ENCODE measurements around the gene PRSS58.

Gene PRSS58

DNA sequence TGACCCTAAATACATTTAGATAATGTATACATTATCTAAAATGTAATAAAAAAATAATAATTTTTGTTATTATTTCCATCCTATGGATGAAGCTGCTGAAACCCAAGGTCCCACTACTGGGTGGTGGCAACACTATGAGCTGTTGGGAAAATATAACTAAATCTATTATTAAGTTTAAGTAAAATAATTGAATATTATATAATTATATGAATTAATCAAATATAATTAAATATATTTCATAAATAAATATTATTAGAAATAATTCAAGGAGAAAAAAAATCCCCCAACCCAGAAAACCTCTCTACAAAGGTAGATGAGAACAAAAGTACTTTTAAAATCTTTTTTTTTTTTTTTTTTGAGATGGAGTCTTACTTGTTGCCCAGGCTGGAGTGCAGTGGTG lies 7.9 kb downstream of the PRSS58 start:
- H3K4me3 Mint-ChIP-seq, result no peak overlapping the region
- H3K4me1 Mint-ChIP-seq (ENCODE audit: low read depth), result no peaks in the 10 kb centered on the region
- no peak overlapping the region for H3K27ac Mint-ChIP-seq
- no peaks in the 10 kb centered on the region for H3K36me3 Mint-ChIP-seq (ENCODE audit: low read depth)
- peaks cover 9% of the 10 kb centered on the region for H3K27me3 Mint-ChIP-seq
- H3K9me3 Mint-ChIP-seq, result no peaks in the 10 kb centered on the region

DNA sequence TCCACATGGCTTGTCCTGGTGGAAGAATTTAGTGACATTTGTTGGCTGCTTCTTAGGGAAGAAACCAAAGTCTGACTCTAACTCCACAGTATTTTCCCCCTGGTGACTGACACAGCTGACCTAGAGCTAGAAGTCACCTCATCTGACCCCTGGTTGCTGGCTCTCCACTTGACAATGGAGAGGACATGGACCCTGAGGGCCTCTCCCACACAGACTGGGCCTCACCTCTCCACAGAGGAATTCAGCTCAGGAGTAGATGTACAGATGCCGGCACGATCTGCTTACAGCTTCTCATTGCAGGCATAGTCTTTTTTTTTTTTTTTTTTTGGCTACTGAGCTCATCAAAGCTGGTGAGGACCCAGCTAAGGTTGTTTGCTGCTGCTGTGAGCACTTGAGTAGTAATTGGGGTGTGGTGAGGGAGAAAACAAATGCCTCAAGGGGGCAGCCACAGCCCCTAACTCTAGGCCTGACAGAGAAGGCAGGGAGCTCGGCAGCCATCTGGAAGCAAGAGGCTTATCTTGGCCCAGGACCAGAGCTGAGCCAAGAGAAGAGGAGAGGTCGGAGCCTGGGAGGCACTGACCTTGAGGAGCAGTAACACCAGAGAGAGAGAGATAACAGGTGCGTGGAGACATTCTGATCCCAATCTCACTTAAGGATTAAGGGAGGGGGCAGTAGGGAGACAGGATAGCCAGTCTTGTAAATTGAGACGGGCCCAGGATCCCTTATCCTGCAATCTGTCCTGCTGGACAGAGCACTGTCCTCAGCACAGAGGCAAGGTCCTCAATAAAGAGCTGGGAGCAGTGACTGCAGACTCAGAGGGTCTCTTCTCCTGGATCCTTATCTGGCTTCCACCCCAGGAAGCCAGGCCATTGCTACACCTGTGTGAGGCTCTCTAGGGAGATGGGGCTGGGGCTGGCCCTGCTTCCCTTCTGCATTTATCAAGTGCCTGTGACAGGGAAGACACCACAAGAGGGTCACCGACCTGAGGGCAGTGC lies 9.4 kb downstream of the PRSS58 start:
- no peak overlapping the region for H3K27ac Mint-ChIP-seq
- H3K4me3 Mint-ChIP-seq, result no peak overlapping the region
- H3K36me3 Mint-ChIP-seq (ENCODE audit: low read depth), result no peaks in the 10 kb centered on the region
- peaks cover 9% of the 10 kb centered on the region for H3K27me3 Mint-ChIP-seq
- H3K4me1 Mint-ChIP-seq (ENCODE audit: low read depth), result no peaks in the 10 kb centered on the region
- no peaks in the 10 kb centered on the region for H3K9me3 Mint-ChIP-seq

DNA sequence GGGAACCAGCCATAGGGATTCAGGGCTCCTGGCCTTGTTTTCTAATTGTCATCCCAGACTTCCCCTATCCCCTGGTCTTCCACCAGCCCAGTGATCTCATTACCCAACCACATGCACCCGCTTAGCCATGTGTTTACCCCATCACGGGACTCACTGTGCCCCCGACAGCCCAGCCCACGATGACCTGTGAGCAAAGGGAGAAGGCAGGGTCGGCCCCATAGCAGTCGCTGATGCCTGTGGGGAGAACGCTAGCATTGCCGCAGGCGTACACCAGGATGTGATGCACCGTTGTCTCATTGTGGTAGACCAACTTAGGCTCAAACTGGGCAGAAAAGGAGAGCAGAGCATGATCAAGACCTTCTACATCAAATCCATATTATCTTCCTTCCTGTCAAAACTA lies 14.0 kb downstream of the PRSS58 start:
- no peaks in the 10 kb centered on the region for H3K36me3 Mint-ChIP-seq (ENCODE audit: low read depth)
- H3K27ac Mint-ChIP-seq, result no peak overlapping the region
- no peak overlapping the region for H3K4me3 Mint-ChIP-seq
- H3K9me3 Mint-ChIP-seq, result no peaks in the 10 kb centered on the region
- no peaks in the 10 kb centered on the region for H3K4me1 Mint-ChIP-seq (ENCODE audit: low read depth)
- H3K27me3 Mint-ChIP-seq, result peaks cover 12% of the 10 kb centered on the region

DNA sequence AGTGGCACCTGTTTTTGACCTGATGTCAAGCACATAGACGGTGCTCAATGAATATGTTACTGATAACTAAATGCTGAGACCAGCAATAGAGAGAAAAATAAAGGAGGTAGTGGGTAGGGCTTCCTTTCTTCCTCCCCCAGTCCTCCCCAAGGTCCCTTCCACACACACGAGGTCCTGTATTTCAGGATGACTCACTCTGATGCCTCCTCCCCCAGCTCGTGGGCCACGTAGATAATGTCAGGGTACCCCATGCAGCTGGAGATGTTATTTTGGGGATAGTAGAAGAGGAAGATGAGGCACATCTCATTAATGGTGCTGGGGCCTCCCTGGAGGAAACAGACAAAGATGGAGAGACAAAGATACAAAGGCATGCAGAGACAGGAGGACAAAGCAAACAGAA lies 17.3 kb downstream of the PRSS58 start:
- peaks cover 10% of the 10 kb centered on the region for H3K27me3 Mint-ChIP-seq
- H3K36me3 Mint-ChIP-seq (ENCODE audit: low read depth), result no peaks in the 10 kb centered on the region
- no peaks in the 10 kb centered on the region for H3K9me3 Mint-ChIP-seq
- no peaks in the 10 kb centered on the region for H3K4me1 Mint-ChIP-seq (ENCODE audit: low read depth)
- no peak overlapping the region for H3K27ac Mint-ChIP-seq
- H3K4me3 Mint-ChIP-seq, result no peak overlapping the region

DNA sequence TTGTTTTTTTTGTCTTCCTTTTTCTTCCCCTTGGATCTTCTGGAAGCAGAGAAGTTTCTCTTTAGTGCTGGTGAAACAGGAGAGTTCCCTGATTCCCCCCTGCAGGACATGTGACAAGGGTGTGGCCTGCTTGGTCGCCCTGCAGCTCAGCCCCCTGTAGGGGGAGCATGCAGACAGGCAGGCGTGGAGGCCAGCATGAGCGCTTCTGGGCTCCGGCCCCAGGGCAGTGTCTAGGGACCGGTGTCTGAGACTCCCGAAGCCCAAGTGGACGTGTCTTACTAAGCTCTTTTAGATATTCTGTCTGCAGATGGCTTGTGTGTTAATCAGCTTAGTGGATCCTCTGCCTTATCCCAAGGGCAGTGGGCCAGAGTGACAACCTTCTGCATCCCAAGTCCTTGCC lies 26.1 kb downstream of the PRSS58 start:
- Mint-ChIP-seq H3K27ac (no peak overlapping the region), H3K4me3 (no peak overlapping the region), H3K27me3 (no peaks in the 10 kb centered on the region), H3K9me3 (no peaks in the 10 kb centered on the region), H3K4me1 (ENCODE audit: low read depth) (no peaks in the 10 kb centered on the region), H3K36me3 (ENCODE audit: low read depth) (no peaks in the 10 kb centered on the region)

DNA sequence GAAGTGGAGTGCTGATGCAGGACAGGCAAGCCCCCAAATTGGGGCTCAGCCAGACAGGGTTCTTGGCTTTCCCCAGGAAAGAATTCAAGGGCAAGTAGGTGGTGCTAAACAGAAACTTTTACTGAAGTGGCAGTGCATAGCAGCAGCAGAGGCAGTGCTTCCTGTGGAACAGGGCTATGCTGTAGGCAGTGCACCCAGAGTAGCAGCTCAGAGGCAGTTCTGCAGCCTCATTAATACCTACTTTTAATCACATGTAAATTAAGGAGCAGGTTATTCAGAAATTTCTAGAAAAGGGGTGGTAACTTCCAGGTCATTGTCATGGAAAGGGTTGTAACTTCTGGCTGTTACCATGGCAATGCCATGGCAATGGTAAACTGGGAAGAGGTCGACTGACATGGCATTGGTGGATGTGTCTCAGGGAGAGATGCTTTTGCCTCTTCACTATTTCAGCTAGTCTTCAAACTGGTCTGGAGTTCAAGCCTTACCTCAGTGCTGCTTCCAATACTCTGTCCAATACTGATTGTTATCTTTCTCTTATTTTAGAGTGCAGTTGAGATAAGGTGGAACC lies 29.2 kb downstream of the PRSS58 start:
- no peak overlapping the region for H3K27ac Mint-ChIP-seq
- no peak overlapping the region for H3K4me3 Mint-ChIP-seq
- H3K4me1 Mint-ChIP-seq (ENCODE audit: low read depth), result no peaks in the 10 kb centered on the region
- no peaks in the 10 kb centered on the region for H3K27me3 Mint-ChIP-seq
- no peaks in the 10 kb centered on the region for H3K9me3 Mint-ChIP-seq
- no peaks in the 10 kb centered on the region for H3K36me3 Mint-ChIP-seq (ENCODE audit: low read depth)
